ENCODE measurements around the gene PAK3.

The PAK3 gene

GRCh38 chrX:111123125-111123524, 27.1 kb downstream of the PAK3 start:
- no peaks in the 10 kb centered on the region for H3K36me3 ChIP-seq
- H3K9me3 ChIP-seq = no peaks in the 10 kb centered on the region
- no peaks in the 10 kb centered on the region for H3K4me1 ChIP-seq
- TF ChIP-seq, protein P1, sequence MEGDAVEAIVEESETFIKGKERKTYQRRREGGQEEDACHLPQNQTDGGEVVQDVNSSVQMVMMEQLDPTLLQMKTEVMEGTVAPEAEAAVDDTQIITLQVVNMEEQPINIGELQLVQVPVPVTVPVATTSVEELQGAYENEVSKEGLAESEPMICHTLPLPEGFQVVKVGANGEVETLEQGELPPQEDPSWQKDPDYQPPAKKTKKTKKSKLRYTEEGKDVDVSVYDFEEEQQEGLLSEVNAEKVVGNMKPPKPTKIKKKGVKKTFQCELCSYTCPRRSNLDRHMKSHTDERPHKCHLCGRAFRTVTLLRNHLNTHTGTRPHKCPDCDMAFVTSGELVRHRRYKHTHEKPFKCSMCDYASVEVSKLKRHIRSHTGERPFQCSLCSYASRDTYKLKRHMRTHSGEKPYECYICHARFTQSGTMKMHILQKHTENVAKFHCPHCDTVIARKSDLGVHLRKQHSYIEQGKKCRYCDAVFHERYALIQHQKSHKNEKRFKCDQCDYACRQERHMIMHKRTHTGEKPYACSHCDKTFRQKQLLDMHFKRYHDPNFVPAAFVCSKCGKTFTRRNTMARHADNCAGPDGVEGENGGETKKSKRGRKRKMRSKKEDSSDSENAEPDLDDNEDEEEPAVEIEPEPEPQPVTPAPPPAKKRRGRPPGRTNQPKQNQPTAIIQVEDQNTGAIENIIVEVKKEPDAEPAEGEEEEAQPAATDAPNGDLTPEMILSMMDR (IDR thresholded peaks at IDR 0.05; ENCODE audit: low read depth, low read length) = no peak
- H3K27me3 ChIP-seq = no peaks in the 10 kb centered on the region
- no peak overlapping the region for H3K4me3 ChIP-seq (ENCODE audit: low read depth, low read length)
- no peak for DNase-seq

DNA sequence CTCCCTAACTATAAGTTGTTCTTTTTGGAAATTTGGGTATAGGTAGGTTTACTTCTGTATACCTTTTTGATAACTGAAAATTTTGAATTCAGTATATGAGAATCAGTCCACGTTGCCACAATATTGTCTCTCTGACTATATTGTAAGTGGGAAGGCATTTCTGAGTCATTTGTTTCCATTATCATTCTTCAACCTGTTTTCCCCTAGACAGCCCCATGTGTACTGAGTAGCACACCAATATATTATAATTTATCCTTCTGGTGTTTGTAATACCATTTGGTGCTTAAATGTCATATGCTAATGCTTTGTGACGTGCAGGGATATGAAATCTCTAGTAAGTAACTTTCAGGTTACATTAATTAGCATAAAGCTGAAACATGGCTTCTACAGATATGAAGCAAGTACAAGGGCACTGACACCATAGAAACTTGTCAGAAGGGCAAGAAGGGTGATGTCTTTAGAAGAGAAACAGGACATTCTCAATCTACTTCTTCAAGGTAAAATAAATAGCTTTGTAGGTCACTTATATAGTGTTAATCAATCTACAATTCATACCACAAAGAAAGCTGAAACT, 27.7 kb downstream of the PAK3 start:
- no peaks in the 10 kb centered on the region for H3K27me3 ChIP-seq
- no peak for DNase-seq
- TF ChIP-seq, protein P1 (IDR thresholded peaks at IDR 0.05; ENCODE audit: low read depth, low read length) = no peak
- no peaks in the 10 kb centered on the region for H3K9me3 ChIP-seq
- H3K36me3 ChIP-seq = no peaks in the 10 kb centered on the region
- H3K4me3 ChIP-seq (ENCODE audit: low read depth, low read length) = no peak overlapping the region
- H3K4me1 ChIP-seq = no peaks in the 10 kb centered on the region

DNA sequence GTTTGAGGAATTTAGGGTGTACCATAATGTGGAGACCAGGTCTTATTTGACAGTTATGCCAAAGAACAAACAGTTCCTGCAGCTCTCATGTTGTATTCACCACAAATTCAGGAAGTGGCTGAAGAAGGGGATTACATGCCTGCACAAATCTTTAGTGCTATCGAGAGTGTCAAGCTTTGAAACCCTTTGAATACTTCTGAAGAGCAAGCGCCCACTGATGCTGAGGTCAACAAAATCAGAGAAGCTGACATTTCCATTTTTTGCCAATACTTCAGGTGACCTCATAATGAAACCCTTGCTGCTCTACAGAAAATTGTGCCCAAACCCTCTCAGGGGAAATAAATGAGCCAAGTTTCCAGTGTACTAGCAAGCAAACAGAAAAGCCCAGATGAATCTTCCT, 28.4 kb downstream of the PAK3 start:
- no peaks in the 10 kb centered on the region for H3K4me1 ChIP-seq

DNA sequence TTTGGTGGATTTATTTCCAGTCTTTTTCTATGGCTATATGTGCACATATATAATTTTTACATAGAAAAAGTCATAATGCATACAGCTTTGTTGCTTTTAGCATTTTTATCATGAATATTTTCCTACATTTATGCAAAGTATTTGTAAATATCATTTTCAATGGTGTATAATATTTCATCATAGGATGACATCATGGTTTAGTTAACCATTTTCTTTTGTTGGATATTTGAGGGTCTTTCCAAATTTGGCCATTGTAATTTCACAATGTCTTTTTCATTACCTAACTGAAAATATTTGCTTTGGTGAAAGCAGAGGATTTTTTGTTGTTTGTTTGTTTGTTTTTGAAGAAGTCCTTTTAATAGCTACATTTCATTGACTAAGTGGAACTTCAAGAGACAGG, 31.0 kb downstream of the PAK3 start:
- Histone ChIP-seq H3K4me3 (ENCODE audit: low read depth, low read length) (no peak overlapping the region), H3K9me3 (no peaks in the 10 kb centered on the region), H3K36me3 (no peaks in the 10 kb centered on the region), H3K27me3 (no peaks in the 10 kb centered on the region), H3K4me1 (no peaks in the 10 kb centered on the region)
- TF ChIP-seq, protein P1 (IDR thresholded peaks at IDR 0.05; ENCODE audit: low read depth, low read length) = no peak
- no peak for DNase-seq

More for the DNA sequence above, 28.4 kb downstream of the PAK3 start:
- no peak for DNase-seq
- H3K9me3 ChIP-seq = no peaks in the 10 kb centered on the region
- H3K27me3 ChIP-seq = no peaks in the 10 kb centered on the region
- no peak overlapping the region for H3K4me3 ChIP-seq (ENCODE audit: low read depth, low read length)
- H3K36me3 ChIP-seq = no peaks in the 10 kb centered on the region
- TF ChIP-seq, protein P1 (IDR thresholded peaks at IDR 0.05; ENCODE audit: low read depth, low read length) = no peak

DNA sequence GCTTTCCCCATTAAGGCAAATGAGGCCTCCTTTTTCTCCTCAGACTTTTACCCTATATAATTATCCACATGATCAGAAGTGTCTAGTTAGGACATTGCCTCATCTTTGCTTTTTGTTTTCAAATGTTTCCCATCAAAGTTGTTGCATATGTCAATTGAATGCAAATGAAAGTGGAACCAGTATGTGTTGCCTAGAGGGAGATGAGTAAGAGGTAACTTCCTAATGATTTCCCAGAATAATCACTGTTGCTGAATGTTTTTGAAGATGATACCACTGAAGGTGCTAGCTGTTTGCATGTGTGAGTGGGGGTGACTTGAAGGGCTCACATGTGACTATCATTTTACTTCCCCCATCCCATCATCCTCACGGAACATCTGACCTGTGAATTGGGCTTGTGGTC, 33.9 kb downstream of the PAK3 start:
- no peaks in the 10 kb centered on the region for H3K27me3 ChIP-seq
- H3K4me3 ChIP-seq (ENCODE audit: low read depth, low read length) = no peak overlapping the region
- DNase-seq = no peak
- H3K9me3 ChIP-seq = no peaks in the 10 kb centered on the region
- TF ChIP-seq, protein P1 (IDR thresholded peaks at IDR 0.05; ENCODE audit: low read depth, low read length) = no peak
- no peaks in the 10 kb centered on the region for H3K4me1 ChIP-seq
- H3K36me3 ChIP-seq = no peaks in the 10 kb centered on the region

DNA sequence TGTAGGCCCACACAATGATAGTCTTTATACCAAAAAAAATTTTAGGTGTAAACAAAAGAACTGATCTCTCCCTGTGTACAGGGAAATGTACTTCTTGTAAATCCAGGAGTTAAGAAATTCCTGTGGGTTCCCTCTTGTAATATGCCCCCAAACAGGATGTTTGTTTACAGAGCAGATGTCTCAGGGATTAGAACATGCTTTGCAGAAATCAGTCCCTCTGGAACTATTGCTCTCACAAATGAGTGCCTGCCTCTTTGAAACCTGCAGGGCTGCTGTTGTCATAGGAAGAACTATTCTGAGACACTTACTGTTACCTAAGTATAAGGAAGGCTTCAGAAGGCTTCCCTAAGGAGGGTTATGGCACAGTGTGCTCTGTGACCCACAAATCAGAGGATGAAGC, 35.6 kb downstream of the PAK3 start:
- Histone ChIP-seq H3K27me3 (no peaks in the 10 kb centered on the region), H3K4me1 (no peaks in the 10 kb centered on the region), H3K4me3 (ENCODE audit: low read depth, low read length) (no peak overlapping the region), H3K36me3 (no peaks in the 10 kb centered on the region), H3K9me3 (no peaks in the 10 kb centered on the region)
- no peak for DNase-seq
- TF ChIP-seq, protein P1 (IDR thresholded peaks at IDR 0.05; ENCODE audit: low read depth, low read length) = no peak
